HUES6 (cell line): Measurements from ENCODE around the gene THBD.

ENCODE experiments used
- H3K27ac ChIP-seq: 2 replicates; pipeline ENCODE4 v1.7.0; 2013; ENCODE audit warnings: low read depth, mild to moderate bottlenecking, low read length, inconsistent platforms
- H3K27me3 ChIP-seq: 2 replicates; pipeline ENCODE4 v1.6.1; 2013; ENCODE audit warnings: low read length; ENCODE audit not compliant: control insufficient read depth, insufficient read depth
- H3K36me3 ChIP-seq: 2 replicates; pipeline ENCODE4 v1.6.1; 2013; ENCODE audit warnings: low read length; ENCODE audit not compliant: control insufficient read depth, insufficient read depth
- H3K4me1 ChIP-seq: 2 replicates; pipeline ENCODE4 v1.6.1; 2013; ENCODE audit warnings: low read length; ENCODE audit not compliant: control insufficient read depth, insufficient read depth
- H3K4me3 ChIP-seq: 2 replicates; pipeline ENCODE4 v1.5.1; 2013; ENCODE audit warnings: low read depth, low read length
- H3K9ac ChIP-seq: one replicate; pipeline ENCODE4 v1.6.1; 2013; ENCODE audit warnings: mild to moderate bottlenecking, low read length
- H3K9me3 ChIP-seq: 2 replicates; pipeline ENCODE4 v1.6.1; 2013; ENCODE audit warnings: low read depth, low read length; ENCODE audit not compliant: control insufficient read depth, insufficient read depth

The THBD gene

DNA sequence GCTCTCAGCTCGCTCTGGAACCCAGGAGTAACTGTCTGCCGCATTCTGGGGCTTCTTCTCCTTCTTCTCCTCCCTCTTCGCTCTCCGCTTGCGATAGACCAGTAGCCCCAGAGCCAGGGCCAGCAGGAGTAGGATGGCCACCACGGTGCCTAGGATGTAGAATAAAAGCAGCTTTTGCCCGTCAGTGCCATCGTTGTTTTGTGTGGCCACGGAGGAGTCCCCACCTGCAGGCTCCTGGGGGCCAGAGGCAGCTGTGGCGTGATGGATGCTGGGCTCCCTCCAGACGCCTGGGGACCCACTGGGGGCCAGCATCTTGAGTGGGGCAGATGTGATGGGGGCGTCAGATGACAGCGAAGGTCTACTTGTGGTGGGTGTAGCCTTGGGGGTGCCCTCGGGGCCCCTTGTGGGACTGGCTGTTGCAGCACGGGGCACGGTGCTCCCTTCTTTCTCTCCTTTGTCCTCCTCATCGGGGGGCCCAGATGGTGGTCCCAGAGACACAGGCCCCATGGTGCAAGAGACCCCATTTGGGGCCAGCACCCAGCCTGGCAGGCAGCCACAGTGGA, 34.9 kb upstream of the THBD start:
- Histone ChIP-seq H3K4me1 (peaks cover 14% of the 10 kb centered on the region), H3K4me3 (no peak overlapping the region), H3K9ac (no peak overlapping the region), H3K9me3 (no peaks in the 10 kb centered on the region), H3K36me3 (no peaks in the 10 kb centered on the region), H3K27ac (no peak overlapping the region), H3K27me3 (no peaks in the 10 kb centered on the region)

DNA sequence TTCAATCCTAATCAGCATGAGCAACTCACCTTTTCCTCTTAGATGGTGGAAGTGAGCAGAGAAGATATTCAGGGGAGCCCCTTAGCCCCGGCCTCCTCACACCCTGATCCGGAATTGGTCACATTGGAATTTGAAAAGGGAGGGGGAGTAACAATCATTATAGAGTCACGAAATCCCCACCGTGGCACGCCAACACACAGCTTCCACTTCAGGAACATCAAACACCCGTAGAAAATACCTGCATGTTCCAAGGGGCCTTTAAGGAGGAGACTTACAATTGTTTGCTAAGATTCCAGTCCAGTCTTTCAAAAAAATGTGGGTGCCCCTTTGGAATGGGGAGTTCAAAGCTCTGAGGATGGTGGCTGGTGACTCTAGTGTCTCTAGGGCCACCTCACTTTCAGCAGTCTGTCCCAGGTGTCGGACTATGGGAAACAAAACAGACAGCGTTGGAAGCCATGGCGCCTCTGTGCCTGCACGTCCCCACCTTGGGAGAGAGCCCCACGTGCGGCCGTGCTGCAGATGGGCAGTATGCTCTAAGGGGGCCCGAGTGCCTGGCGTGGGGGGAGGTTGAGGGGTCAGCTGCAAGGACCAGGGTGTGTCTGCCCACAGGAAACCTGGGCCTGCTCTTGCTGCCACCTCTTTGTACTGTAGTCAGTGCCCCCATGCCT, 34.2 kb upstream of the THBD start:
- Histone ChIP-seq H3K27ac (no peak overlapping the region), H3K27me3 (no peaks in the 10 kb centered on the region), H3K9ac (no peak overlapping the region), H3K4me1 (peaks cover 17% of the 10 kb centered on the region), H3K4me3 (no peak overlapping the region), H3K36me3 (no peaks in the 10 kb centered on the region), H3K9me3 (no peaks in the 10 kb centered on the region)

DNA sequence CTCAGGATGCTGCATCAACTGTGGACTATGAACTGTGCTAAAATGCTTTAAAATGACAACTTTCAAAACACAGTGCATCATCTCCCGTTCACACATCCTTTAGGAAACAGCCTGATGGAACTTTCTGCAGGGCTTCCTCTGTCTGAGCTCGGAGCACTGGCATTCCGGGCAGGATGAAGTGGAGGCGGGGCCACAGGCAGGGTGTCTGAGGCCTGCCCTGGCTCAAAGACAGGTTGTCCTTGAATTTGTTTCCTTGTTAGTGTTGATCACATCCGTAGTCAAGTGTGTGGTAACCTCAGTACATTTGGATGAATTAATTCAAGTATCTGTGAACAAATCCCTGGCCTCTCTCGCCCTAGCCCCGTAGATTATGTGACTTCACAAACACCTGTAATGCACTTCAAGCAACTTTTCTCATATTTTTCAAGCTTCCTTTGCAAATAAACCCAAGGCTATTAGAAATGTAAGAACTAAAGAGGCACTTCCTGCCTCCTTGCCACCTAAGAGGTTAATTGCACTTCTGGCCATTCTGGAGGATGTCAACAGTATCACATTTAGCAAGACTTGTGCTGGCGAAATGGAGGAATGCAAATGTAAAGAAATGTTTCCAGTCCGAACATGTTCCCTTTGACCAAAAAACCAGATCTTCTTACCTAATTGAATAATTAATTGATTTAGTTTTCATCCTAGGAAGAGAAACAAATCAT, 33.5 kb upstream of the THBD start:
- H3K4me1 ChIP-seq: peaks cover 18% of the 10 kb centered on the region
- no peaks in the 10 kb centered on the region for H3K27me3 ChIP-seq
- no peak overlapping the region for H3K4me3 ChIP-seq
- H3K27ac ChIP-seq: no peak overlapping the region
- no peaks in the 10 kb centered on the region for H3K9me3 ChIP-seq
- no peak overlapping the region for H3K9ac ChIP-seq
- no peaks in the 10 kb centered on the region for H3K36me3 ChIP-seq

- H3K27me3 ChIP-seq: no peaks in the 10 kb centered on the region
- no peaks in the 10 kb centered on the region for H3K36me3 ChIP-seq
- no peaks in the 10 kb centered on the region for H3K9me3 ChIP-seq
- H3K4me1 ChIP-seq: peaks cover 18% of the 10 kb centered on the region
- H3K4me3 ChIP-seq: no peak overlapping the region
- H3K27ac ChIP-seq: no peak overlapping the region
- no peak overlapping the region for H3K9ac ChIP-seq
These were observed 31.9 kb upstream of the THBD start for GRCh38 chr20:23081263-23081819.

- Histone ChIP-seq H3K4me1 (peaks cover 12% of the 10 kb centered on the region), H3K9me3 (no peaks in the 10 kb centered on the region)
These were observed 31.0 kb upstream of the THBD start for GRCh38 chr20:23080521-23080920.

DNA sequence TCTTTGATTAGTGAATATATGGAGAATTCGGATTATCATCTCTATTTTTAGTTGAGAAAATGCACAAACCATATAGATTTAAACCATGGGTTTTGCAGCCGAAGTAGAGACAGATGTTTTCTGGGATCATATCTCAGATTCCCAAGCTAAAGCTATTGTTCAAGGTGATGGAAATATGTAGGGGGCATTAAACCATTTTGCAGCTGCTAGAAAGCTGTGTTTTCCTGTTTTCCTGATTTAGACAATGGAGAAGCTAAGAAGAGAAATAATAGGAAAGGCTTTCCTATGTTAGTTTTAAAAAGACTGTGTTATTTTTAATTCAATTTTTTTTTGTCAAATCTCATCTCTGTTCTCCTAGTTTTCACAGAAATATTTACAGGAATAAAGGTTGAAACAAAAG, 30.5 kb upstream of the THBD start:
- Histone ChIP-seq H3K4me1 (peaks cover 12% of the 10 kb centered on the region), H3K27me3 (no peaks in the 10 kb centered on the region), H3K36me3 (no peaks in the 10 kb centered on the region), H3K9me3 (no peaks in the 10 kb centered on the region), H3K27ac (no peak overlapping the region), H3K9ac (no peak overlapping the region), H3K4me3 (no peak overlapping the region)

More at GRCh38 chr20:23080521-23080920, 31.0 kb upstream of the THBD start:
- no peaks in the 10 kb centered on the region for H3K36me3 ChIP-seq
- no peak overlapping the region for H3K4me3 ChIP-seq
- no peaks in the 10 kb centered on the region for H3K27me3 ChIP-seq
- no peak overlapping the region for H3K27ac ChIP-seq
- no peak overlapping the region for H3K9ac ChIP-seq

- H3K36me3 ChIP-seq: no peaks in the 10 kb centered on the region
- no peaks in the 10 kb centered on the region for H3K9me3 ChIP-seq
- H3K4me1 ChIP-seq: peaks cover 12% of the 10 kb centered on the region
- no peaks in the 10 kb centered on the region for H3K27me3 ChIP-seq
- no peak overlapping the region for H3K4me3 ChIP-seq
- H3K27ac ChIP-seq: no peak overlapping the region
- no peak overlapping the region for H3K9ac ChIP-seq
These were observed 29.5 kb upstream of the THBD start for GRCh38 chr20:23079016-23079351.

DNA sequence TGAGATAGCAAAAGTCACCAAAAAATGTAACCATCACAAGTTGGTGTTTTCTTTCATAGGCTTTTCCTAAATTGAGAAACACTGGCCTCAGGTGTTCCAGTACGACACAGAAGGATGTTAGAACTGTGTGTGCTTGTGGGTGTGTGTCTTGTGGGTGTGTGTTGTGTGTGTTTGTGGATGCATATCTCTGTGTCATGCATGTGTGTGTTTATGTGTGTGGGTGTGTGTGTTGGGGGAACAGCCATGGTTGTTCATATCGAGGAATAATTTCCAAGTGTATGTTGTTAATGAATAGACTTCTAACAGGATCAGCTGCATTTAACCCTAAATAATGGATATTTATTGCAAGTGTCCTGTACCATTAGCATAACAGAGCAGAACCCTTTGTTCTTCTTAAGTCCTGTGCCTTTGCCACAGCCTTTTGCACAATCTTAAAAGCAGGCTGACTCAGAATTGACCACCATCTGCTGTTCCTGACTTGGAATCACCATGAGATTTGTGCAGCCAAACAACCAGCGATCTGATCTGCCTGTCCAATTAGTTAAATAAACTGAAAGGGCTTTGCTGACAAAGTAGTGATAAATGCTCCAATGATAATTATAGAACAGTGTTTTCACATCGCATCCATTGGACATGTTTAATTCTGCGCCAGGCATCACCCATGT, 29.0 kb upstream of the THBD start:
- no peak overlapping the region for H3K9ac ChIP-seq
- H3K27me3 ChIP-seq: no peaks in the 10 kb centered on the region
- no peak overlapping the region for H3K4me3 ChIP-seq
- no peak overlapping the region for H3K27ac ChIP-seq
- H3K4me1 ChIP-seq: peaks cover 12% of the 10 kb centered on the region
- no peaks in the 10 kb centered on the region for H3K9me3 ChIP-seq
- H3K36me3 ChIP-seq: no peaks in the 10 kb centered on the region

- Histone ChIP-seq H3K36me3 (no peaks in the 10 kb centered on the region), H3K27me3 (no peaks in the 10 kb centered on the region), H3K9me3 (no peaks in the 10 kb centered on the region), H3K9ac (no peak overlapping the region), H3K27ac (no peak overlapping the region), H3K4me1 (peaks cover 4% of the 10 kb centered on the region), H3K4me3 (no peak overlapping the region)
These were observed 27.8 kb upstream of the THBD start for GRCh38 chr20:23077277-23077676.

DNA sequence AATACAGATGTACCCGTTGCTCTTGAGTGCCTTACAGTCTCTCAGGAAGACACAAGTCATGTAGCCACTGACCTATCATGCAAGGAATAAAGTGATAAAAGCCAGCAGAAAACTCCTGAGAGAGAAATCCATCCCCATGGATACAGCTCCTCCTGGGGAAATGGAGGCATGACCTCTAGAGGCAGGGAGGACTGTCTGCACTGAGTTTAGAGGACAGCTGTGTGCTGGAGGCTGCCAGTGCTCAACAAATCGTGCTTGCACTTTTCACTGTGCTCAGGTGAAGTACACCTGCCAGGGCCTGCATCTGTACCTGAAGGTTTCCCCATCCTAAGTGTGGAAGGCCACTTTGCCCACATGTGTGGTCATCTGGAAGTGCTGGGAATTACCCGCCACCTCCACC, 24.6 kb upstream of the THBD start:
- no peaks in the 10 kb centered on the region for H3K9me3 ChIP-seq
- no peaks in the 10 kb centered on the region for H3K27me3 ChIP-seq
- no peaks in the 10 kb centered on the region for H3K36me3 ChIP-seq
- H3K4me3 ChIP-seq: no peak overlapping the region
- H3K4me1 ChIP-seq: peaks cover 4% of the 10 kb centered on the region
- H3K9ac ChIP-seq: no peak overlapping the region
- H3K27ac ChIP-seq: no peak overlapping the region
